ENCODE measurements around the gene MYBL2.

MYBL2 gene

DNA sequence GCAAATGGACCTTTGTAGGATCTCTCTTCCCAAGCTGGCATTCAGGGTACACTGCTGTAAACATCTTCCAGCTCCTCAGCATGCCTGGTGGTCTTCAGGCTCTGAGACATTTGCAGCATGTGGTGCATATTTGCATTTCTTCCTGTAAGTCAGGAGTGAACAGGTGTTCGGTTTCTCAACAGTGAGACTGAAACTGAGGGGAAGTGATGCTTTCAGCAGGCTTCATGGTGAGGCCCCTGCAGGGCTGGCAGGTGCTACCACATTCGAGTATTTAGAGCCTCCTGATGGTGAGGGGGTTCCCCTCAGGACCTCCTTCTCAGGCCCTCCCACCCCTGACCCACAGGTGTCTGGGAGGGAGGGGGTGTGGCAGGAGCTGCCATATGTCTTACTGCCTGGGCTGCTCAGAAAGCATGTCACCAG lies 15.1 kb downstream of the MYBL2 start:
- no peak for DNase-seq (ENCODE audit: low read depth in 1 of 2, low spot score in 1 of 2)

DNA sequence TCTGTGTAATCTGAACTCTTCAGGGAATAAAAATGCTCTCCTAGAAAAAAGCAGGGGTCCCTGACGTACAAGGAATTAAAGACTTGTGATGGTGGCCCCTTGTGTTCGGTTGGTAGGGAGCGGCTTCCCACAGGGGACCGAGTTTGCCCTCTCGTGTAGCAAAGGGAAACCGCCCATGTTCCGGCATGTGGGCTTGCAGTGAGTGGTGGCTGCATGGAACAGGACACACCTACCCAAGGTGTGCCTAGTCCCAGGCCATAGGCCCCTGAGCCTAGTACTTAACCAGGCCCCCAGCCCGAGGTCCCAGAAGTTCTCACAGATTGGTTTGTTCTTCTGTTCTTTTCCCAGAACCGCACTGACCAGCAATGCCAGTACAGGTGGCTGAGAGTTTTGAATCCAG lies 15.5 kb downstream of the MYBL2 start:
- DNase-seq (ENCODE audit: low read depth in 1 of 2, low spot score in 1 of 2) = no peak

DNA sequence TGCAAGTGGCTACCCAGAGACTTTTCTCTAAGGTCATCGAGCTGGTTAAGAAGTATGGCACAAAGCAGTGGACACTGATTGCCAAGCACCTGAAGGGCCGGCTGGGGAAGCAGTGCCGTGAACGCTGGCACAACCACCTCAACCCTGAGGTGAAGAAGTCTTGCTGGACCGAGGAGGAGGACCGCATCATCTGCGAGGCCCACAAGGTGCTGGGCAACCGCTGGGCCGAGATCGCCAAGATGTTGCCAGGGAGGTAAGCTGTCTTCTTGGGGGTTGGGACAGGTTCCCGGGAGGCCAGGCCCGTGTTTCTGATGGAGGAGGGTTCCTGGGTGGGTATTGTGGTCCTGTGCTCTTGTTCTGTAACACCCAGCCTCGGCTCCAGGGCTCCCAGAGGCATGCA lies 19.9 kb downstream of the MYBL2 start:
- DNase-seq (ENCODE audit: low read depth in 1 of 2, low spot score in 1 of 2) = no peak

DNA sequence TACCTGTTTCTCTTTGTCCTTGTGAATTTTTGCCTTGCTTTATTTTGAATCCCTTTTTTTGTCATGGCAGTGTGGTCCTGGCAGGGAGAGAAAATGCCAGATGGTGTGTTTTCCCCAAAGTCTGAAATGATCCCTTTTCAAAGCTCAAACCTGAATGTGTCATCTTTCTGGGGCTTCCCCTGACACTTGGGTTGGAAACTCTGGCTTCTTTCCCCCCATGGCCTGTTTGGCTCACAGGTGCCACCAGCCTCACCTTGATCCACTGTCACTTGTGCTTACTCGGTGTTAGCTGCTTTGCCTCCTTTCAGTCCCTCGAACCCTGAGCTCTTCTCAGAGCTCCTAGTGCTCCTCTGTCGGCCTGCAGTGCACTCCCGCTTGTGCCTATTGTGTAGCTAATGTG lies 22.3 kb downstream of the MYBL2 start:
- DNase-seq (ENCODE audit: low read depth in 1 of 2, low spot score in 1 of 2) = no peak

DNA sequence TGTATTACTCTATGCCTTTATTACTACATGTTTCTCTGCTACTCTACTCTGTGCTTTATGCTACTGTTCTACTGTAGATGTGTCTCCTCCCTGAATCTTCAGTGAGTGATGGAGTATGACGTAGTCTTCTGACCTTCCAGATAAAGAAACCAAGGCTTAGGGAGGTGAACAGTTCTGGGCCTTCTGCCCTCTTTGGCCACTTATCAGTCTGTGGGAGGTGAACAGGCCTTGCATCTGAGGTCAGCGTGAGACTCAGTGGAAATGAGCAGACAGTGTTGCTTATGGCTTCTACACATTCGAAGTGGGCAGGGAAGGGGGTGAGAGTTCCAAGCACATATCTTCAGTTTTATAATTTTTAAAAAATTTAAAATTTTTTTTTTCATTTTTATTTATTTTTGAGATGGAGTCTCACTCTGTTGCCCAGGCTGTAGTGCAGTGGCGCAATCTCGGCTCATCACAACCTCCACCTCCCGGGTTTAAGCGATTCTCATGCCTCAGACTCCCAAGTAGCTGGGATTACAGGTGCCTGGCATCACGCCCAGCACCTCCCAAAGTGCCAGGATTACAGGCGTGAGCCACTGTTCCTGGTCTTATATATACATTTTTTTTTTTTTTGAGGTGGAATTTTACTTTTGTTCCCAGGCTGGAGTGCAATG lies 24.2 kb downstream of the MYBL2 start:
- DNase-seq (ENCODE audit: low read depth in 1 of 2, low spot score in 1 of 2) = no peak

DNA sequence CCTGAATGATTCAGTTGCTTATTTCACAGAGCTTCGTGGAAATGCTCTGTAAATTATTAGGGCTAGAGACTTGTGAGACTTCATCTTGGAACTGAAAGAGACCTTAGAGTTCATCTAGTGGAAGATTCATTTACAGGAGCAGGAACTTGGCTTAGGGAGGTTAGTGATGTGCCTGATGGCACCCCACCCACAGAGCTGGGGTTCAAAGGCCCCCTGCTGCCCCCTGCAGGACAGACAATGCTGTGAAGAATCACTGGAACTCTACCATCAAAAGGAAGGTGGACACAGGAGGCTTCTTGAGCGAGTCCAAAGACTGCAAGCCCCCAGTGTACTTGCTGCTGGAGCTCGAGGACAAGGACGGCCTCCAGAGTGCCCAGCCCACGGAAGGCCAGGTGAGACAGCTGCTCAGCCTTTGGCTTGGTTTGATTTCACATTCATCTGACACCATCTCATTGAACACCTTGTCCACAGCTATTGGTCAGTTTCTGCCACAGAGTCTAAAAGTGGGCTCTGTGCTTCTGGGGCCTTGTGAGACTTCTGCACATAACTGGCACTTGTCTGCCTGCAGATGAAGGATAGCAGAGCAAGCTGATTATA lies 25.1 kb downstream of the MYBL2 start:
- no peak for DNase-seq (ENCODE audit: low read depth in 1 of 2, low spot score in 1 of 2)

DNA sequence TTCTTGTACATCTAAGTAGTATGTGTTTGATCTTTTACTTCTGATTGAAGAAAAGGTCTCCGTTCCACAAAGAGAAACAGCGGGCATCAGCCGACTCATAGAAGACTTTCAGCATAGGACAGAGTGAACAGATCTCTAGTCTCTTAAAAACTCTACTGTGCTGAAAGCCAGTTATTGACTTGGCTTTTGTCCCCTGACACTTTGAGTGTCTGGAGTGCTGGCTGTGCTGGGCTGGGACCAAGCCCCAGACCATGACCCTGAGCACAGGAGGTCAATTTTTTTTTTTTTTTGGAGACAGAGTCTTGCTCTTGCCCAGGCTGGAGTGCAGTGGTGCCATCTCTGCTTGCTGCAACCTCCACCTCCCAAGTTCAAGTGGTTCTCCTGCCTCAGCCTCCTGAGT lies 27.8 kb downstream of the MYBL2 start:
- DNase-seq (ENCODE audit: low read depth in 1 of 2, low spot score in 1 of 2) = no peak

DNA sequence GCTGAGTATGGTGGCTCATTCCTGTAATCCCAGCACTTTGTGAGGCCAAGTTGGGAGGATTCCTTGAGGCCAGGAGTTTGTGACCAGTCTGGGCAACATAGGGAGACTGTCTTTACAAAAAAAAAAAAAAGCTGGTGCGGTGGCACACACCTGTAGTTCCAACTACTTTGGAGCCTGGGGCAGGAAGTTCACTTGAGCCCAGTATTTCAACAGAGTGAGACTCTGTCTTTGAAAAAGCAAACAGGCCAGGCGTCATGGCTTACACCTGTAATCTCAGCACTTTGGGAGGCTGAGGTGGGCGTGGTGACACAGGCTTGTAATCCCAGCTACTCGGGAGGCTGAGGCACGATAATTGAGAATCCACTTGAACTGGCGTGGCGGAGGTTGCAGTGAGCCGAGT lies 28.7 kb downstream of the MYBL2 start:
- DNase-seq (ENCODE audit: low read depth in 1 of 2, low spot score in 1 of 2) = no peak

DNA sequence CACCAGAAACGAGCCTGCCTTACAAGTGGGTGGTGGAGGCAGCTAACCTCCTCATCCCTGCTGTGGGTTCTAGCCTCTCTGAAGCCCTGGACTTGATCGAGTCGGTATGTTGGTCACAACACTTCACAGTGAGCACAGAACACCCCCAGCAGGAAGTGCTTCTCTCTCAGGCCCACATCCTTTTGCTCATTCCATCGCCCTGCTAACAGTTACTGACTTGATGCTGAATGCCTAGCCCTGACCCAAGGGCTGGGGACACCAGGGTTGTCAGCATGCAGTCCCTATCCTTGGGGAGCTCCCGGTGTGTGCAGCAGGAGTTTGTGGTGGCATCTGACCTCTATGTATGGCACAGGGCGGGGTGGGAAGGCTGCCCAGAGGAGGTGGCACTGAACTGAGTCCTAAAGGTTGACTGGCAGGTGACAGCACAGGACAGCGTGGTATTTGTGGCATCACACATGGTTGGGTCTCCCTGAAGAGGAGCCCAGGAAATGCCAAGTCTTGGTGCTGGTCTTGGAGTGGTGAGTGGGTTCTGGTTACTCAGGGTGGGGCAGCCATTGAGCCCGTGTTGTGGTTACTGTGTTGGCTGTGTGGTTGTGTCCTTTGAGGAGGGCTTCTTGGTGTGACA lies 33.1 kb downstream of the MYBL2 start:
- no peak for DNase-seq (ENCODE audit: low read depth in 1 of 2, low spot score in 1 of 2)

DNA sequence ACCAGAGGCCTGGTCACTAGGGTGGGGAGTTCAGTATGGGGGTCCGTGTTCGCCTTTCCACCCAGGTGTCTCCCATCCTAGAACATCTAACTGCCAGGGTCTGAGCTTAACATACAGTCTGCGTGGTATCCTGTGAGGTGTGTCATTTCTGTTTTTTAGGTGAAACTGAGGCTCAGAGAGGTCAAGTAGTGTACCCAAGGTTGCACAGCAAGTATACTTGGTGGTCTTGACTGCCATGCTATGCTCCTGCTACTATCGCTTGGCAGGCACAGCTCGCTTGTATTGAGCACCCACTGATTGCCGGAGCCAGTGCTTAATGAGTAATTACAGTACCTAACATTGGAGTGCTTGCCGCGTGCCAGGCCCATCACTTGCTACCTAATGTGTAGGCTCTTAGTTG lies 33.7 kb downstream of the MYBL2 start:
- DNase-seq (ENCODE audit: low read depth in 1 of 2, low spot score in 1 of 2) = no peak

DNA sequence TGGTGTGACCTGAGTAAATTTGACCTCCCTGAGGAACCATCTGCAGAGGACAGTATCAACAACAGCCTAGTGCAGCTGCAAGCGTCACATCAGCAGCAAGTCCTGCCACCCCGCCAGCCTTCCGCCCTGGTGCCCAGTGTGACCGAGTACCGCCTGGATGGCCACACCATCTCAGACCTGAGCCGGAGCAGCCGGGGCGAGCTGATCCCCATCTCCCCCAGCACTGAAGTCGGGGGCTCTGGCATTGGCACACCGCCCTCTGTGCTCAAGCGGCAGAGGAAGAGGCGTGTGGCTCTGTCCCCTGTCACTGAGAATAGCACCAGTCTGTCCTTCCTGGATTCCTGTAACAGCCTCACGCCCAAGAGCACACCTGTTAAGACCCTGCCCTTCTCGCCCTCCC lies 35.6 kb downstream of the MYBL2 start:
- DNase-seq (ENCODE audit: low read depth in 1 of 2, low spot score in 1 of 2) = no peak

DNA sequence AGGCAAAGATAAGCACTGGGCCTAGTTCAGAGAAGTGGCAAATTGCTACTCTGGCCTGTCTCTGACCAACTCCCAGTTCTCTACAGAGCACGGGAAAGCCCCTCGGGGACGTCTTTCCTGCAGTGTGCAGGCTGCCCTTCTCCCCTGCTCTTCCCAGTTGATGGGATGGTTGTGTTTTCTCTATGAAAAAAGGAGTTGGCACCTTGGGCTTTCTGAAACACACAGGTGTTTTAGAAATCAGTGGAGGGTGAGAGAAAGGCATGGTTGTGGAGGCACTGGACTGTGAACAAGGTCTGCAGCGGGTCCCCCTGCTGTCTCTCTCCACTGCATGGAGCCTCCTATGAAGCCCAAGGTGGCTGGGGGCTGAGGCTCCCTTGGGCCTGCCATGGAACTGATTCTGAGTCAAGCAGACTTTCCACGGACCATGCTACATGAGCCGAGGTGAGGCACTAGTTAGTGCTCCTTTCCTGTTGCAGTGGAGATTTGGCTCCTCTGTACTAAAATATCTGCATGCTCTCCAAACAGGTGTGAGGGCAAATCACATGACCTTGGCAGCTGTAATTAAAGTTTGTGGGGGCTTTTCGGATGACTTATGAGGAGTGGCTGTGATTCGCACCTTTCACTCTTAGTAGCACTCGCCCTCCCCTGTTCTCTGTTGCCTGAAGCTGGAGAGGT lies 43.6 kb downstream of the MYBL2 start:
- DNase-seq (ENCODE audit: low read depth in 1 of 2, low spot score in 1 of 2) = no peak

DNA sequence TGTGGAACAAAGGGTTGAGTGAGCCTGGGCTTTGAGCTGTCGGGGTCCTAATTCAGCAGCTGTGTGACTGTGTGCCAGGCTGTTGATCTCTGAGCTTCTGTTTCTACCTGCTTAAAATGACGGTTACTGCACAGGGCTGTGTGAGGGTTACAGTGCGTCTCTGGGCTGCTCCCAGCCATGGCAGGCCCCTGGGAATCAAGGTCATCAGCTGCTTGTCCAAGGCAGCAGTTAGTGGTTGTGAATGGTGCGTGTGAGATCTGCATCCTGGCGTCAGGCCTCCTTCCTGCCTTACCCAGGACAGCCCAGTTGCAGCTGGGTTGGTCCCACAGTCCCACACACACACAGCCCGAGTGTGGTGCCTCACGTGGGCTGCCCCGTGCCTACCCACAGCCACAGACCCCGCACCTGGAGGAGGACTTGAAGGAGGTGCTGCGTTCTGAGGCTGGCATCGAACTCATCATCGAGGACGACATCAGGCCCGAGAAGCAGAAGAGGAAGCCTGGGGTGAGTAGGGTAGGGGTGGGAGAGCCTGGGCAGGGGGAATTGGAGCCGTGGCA lies 44.3 kb downstream of the MYBL2 start:
- no peak for DNase-seq (ENCODE audit: low read depth in 1 of 2, low spot score in 1 of 2)

DNA sequence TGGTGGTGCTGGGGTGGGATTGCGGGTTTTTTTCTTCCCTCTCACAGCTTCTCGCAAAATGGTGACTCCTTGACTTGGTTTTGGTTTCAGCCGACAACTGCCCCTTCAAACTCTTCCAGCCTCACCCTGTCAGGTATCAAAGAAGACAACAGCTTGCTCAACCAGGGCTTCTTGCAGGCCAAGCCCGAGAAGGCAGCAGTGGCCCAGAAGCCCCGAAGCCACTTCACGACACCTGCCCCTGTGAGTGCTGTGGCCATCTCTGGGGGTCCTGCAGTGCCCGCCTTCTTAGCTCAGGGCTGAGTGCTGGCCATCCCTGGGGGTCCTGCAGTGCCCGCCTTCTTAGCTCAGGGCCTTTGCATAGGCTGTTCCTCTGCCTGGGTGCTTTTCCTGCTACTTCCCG lies 48.1 kb downstream of the MYBL2 start:
- DNase-seq (ENCODE audit: low read depth in 1 of 2, low spot score in 1 of 2) = no peak

DNA sequence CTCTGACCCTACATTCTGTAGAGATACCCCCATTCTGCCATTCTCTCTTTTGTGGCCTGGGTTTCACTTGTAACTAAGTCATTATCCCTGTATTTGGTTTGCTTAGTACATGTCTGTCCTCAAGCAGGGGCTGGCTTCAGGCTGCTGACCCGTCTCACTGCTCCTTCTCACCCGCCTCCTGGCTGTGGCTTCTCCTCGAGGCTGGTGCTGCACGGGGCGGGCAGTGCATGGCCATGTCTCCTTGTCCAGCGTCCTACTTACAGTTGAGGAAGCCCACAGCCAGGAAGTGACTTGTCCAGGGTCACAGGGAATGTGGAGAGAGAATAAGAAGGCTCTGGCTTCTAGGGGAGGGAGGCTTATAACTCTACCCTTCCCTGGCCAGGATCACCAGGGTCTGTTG lies 48.6 kb downstream of the MYBL2 start:
- DNase-seq (ENCODE audit: low read depth in 1 of 2, low spot score in 1 of 2) = no peak

DNA sequence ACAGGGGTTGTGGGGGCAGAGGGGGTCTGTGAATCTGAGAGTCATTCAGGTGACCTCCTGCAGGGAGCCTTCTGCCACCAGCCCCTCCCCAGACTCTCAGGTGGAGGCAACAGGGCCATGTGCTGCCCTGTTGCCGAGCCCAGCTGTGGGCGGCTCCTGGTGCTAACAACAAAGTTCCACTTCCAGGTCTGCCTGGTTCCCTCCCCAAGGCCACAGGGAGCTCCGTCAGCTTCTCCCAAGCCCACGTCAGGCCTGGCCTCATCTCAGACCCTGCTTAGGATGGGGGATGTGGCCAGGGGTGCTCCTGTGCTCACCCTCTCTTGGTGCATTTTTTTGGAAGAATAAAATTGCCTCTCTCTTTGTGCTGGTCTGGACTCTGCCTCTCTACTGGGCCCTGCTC lies 49.2 kb downstream of the MYBL2 start:
- DNase-seq (ENCODE audit: low read depth in 1 of 2, low spot score in 1 of 2) = no peak

DNA sequence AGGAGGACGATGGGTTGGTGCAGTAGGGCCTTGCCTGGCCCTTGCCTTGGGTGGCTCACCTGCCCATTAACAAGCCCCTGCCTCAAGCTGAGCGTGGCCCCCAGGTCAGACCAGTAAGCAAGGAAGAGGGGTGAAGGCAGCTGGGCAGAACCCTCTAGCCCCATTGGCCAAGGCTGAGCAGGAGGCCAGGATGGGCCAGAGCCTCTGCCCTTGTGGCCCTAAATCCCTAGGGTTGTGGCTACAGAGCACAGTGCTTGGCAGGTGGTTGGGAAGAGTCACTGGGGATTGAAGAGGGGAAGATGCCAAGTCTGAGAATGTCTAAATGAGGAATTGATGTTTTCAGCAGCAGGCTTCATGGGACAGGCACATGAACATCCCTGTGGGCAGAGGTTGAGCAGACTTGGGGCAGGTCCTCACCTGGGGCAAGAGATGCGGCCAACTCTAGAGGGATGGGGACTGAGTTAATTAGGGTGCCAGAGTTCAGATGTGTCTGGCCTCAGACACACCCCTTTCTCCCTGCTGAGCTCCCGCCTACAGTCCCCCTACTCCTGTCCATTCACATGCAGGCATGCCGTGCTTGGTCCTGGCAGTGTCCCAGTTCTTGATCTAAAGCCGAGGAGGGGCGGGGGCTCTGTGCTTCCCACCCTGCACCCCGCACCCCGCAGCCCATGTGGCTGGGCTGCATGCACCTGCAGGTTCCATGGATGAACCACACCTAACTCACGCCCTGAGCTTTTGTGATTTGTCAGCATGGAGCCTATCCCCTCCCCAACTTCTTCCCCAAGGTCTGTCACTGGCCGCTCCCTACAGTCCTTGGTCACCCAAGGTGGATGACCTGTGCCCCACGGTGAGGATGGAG lies 50.1 kb downstream of the MYBL2 start:
- no peak for DNase-seq (ENCODE audit: low read depth in 1 of 2, low spot score in 1 of 2)

DNA sequence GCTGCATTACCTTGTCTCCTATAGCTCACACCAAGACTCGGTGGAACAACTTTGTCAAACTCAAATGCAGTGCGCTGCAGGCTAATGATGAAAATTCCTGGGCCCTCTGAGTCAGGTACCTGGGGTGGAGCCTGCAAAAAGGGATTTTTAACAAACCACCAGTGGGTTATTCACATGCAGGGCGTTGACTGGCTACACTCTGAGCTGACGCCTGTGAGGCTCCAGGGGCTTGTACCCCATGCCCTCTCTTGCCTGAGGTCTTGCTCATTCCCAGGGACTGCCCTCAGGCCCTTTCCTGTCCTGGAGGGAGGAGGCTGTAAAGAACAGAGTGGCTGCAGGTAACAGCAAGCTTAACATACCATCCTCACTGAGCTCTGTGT lies 50.7 kb downstream of the MYBL2 start:
- DNase-seq (ENCODE audit: low read depth in 1 of 2, low spot score in 1 of 2) = no peak

DNA sequence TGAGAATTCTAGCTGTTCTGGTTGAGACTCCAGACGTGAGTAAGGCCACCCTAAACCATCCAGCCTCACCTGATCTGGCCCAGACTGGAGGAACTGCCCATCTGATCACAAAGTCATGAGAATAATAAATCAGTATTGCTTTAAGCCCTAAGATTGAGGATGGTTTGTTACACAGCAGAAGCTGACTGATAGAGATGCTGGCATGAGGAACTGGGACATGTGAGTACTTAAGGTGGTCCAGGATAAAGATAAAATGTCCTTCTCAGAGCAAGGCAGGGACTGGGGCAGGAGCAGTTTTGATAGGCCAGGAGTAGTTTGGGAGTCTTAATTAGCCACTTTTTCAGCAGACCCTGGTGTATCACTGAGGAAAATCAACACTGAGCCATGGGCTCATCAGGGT lies 53.1 kb downstream of the MYBL2 start:
- DNase-seq (ENCODE audit: low read depth in 1 of 2, low spot score in 1 of 2) = no peak

DNA sequence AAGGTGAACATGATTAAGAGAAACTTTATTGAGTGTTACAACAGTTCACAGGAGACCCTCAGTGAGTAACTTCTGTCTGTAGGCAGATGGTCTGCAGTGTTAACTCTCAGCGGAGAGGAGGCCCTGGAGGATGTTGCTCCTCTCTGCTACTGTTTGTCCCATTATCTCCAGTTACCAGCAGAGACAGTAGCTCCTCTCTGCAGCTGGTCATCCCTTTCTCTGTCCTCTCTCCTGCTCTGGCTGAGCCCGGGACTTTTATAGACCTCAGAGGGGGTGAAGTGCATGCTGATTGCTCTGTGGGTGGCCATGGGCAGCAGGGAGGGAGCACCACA lies 54.1 kb downstream of the MYBL2 start:
- DNase-seq (ENCODE audit: low read depth in 1 of 2, low spot score in 1 of 2) = no peak

DNA sequence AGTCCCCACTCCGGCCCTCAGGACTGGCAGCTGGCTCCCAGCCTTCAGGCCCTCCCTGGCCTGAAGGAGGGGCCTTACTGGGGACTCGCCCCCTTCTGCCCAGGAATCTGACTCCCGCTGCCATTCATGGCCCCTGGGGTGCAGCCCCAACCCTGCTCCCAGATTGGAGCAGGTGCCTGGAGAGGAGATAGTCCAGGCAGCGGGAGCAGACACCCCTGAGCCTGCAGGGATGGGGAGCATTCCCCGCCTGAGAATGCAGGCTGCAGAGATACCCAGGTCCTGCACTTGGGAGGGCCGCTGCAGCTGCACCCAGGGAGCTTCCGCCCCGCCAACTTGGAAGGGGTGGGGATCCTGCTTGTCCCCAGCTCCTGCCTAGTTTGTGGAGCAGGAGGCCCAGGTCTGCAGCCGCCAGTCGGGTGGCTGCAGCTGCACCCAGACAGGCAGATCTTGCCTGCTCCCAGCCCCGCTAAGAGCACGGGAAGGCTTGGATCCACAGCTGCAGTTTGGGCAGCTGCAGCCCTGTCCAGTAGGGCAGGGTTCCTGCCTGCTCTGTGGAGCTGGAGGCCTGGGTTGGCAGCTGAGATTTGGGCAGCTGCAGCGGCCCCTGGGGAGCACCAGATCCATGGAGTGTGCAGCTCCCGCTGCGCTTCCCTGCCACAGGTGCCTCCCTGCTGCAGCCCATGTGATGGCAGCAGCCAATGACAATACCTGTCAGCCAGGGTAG lies 54.7 kb downstream of the MYBL2 start:
- no peak for DNase-seq (ENCODE audit: low read depth in 1 of 2, low spot score in 1 of 2)

Measured in activated T-helper 1 cell treated with anti-CD3 and anti-CD28 coated beads, Interleukin-2, amount 50 U/mL, for 16 hours (primary cell).